BJ (cell line): ENCODE data around the gene CBFB. TPM values are rescaled to one million over a fixed set of nuclear protein-coding genes. Genes with fewer than 3 reads are reported as not detected.

Source experiments
- CTCF ChIA-PET: fragments of 350-600 bp; formaldehyde crosslinking; extraction: SDS; loops from one replicate; lab custom pipeline; 2021; ENCODE audit warnings: antibody characterized with exemption, inconsistent platforms; lab: Yijun Ruan, JAX
- POLR2A ChIA-PET: fragments of 300-600 bp; sonication (Branson Sonifier 250); formaldehyde crosslinking; extraction: SDS; loops from one replicate; lab custom pipeline; 2021; ENCODE audit warnings: antibody characterized with exemption; lab: Charles Lee
- DNase-seq: peaks from one replicate; pipeline ENCODE4 v3.0.0-alpha.2; 2011; ENCODE audit warnings: low read depth
- H3K27me3 ChIP-seq: 2 replicates; pipeline ENCODE4 v1.6.0; 2011; ENCODE audit warnings: low read length; ENCODE audit not compliant: control insufficient read depth, insufficient read depth
- H3K36me3 ChIP-seq: 2 replicates; pipeline ENCODE4 v1.5.1; 2011; ENCODE audit warnings: low read length; ENCODE audit not compliant: control insufficient read depth, insufficient read depth
- H3K4me3 ChIP-seq: 2 replicates; pipeline ENCODE4 v1.5.1; 2011; ENCODE audit warnings: low read depth, mild to moderate bottlenecking, control low read depth, low read length
- polyA plus RNA-seq: library from polyadenylated mRNA; depleted of rRNA; stranded (reverse); fragments of >200 nt; gene quantifications from 2 replicates; pipeline ENCODE4 v1.2.3, GENCODE V29; 2011
- TF ChIP-seq, protein P1 (sequence below): IDR thresholded peaks from 2 replicates; pipeline ENCODE4 v1.5.1; 2011; ENCODE audit warnings: low read depth, mild to moderate bottlenecking, control low read depth, inconsistent platforms, low read length, moderate library complexity; ENCODE audit not compliant: insufficient read depth

The CBFB gene
- polyA plus RNA-seq, 1 experiment: 14.7 TPM

DNA sequence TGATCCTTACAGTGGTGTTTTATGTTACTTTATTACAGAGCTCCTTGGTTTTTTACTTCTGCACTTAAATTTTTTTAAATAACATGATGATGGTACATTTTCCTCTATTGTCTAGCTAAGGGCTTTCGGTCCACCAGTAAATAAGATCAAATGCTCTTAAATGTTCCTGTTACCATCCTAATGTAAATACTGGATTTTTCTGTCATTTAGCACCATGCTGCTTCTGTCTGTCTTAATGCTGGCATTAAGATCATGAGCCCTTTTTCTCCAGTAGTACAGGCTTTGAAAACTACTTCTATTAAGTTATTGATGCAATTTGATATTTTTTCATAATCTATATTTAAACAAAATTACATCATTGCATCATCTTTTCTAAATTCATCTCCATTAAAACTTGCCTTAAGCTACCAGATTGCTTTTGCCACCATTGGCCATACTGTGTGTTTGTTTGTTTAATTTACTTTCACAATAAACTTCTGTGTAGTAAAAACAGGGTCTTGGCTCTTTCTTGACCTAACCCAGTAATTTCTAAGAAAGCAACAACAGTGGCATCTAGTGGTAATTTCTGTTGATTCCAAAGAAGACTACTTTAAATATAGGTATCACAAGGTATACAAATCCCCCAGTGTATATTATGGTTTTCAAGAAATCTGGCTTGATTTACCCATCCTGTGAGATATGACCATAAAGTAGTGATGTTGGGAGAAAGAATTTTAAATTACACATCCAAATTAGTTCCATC, 71.8 kb downstream of the CBFB start:
- Histone ChIP-seq H3K4me3 (no peak overlapping the region), H3K27me3 (no peaks in the 10 kb centered on the region), H3K36me3 (no peaks in the 10 kb centered on the region; the same call in 1 of the 2 replicates)
- CTCF ChIA-PET: interaction anchor here (0.7 to 4.2 kb wide), 29 partner anchors 8 to 206 kb away, joined by 3 to 67 read pairs (median 4); partner anchors contain the start of genes B3GNT9 and CES4A
- DNase-seq: no peak
- TF ChIP-seq, protein P1, sequence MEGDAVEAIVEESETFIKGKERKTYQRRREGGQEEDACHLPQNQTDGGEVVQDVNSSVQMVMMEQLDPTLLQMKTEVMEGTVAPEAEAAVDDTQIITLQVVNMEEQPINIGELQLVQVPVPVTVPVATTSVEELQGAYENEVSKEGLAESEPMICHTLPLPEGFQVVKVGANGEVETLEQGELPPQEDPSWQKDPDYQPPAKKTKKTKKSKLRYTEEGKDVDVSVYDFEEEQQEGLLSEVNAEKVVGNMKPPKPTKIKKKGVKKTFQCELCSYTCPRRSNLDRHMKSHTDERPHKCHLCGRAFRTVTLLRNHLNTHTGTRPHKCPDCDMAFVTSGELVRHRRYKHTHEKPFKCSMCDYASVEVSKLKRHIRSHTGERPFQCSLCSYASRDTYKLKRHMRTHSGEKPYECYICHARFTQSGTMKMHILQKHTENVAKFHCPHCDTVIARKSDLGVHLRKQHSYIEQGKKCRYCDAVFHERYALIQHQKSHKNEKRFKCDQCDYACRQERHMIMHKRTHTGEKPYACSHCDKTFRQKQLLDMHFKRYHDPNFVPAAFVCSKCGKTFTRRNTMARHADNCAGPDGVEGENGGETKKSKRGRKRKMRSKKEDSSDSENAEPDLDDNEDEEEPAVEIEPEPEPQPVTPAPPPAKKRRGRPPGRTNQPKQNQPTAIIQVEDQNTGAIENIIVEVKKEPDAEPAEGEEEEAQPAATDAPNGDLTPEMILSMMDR: peak; percentile 44
- POLR2A ChIA-PET: interaction anchor here (0.7 kb wide), 1 partner anchor 226 kb away, joined by 4 read pairs; no protein-coding TSS in a partner anchor

DNA sequence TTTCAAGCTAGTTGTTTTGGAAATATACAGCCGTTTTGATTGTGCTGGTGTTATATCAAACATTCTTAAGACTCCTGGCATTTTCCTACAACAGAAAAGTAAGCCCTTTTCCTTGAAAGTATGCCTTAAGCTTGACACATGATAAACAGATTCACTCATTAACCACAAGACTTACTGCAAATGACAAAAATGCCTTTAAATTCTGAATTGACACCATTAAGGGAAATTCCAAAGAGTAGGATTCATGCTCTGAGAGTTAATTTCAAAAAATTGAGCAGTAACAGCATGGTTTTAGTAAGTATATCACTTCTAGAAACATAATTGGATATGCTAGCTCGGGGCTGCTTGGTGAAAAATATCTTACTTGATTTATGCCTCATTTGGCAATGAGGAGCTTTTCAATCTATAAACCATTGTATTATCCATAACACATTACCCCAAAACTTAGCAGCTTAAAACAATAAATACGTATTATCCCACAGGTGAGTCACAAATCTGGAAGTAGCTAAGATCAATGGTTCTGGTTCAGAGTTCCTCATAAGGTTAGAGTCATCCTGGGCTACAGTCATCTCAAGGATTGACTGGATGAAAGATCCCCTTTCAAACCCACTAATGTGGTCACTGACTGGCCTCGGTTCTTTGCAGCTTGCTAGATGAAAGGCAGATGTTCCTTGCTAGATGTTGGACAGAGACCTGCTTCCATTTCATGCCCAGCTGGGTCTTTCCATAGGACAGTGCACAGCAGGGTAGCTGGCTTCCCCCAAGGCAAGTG, 72.5 kb downstream of the CBFB start:
- H3K27me3 ChIP-seq: no peaks in the 10 kb centered on the region
- H3K4me3 ChIP-seq: no peak overlapping the region
- POLR2A ChIA-PET: interaction anchor here (0.6 to 0.7 kb wide), 2 partner anchors 226 to 227 kb away, joined by 4 read pairs; no protein-coding TSS in a partner anchor
- TF ChIP-seq, protein P1: no peak
- peak; percentile 36 for DNase-seq
- H3K36me3 ChIP-seq: no peaks in the 10 kb centered on the region; the same call in 1 of the 2 replicates
- CTCF ChIA-PET: interaction anchor here (0.7 to 4.2 kb wide), 24 partner anchors 9 to 206 kb away, joined by 3 to 67 read pairs (median 4); partner anchors contain the start of genes B3GNT9 and CES4A

DNA sequence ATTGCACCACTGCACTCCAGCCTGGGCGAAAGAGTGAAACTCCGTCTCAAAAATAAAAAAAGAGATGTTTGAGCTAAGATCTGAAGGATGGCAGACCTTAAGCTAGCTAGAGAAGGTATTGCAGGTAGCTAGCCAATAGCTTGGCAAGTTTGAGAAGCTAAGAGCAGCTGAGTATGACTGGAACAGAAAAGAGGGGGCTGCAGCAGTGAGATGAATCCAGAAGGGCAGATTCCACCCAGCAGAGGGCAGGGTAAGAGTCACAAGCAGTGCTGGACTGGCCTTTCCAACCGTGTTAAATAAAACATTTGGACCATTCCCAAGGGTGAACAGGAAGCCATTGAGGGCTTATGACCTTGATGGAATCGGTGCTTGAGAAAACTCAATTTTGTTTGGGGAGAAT, 75.1 kb downstream of the CBFB start:
- DNase-seq: no peak
- no peak overlapping the region for H3K4me3 ChIP-seq
- ChIA-PET POLR2A (no interaction called here), CTCF (interaction anchor here (1.0 to 4.2 kb wide), 6 partner anchors 51 to 150 kb away, joined by 3 to 23 read pairs (median 4); partner anchors contain the start of genes FBXL8 and TRADD)
- TF ChIP-seq, protein P1: peak; percentile 45
- H3K36me3 ChIP-seq: no peaks in the 10 kb centered on the region; the same call in 1 of the 2 replicates
- H3K27me3 ChIP-seq: no peaks in the 10 kb centered on the region

DNA sequence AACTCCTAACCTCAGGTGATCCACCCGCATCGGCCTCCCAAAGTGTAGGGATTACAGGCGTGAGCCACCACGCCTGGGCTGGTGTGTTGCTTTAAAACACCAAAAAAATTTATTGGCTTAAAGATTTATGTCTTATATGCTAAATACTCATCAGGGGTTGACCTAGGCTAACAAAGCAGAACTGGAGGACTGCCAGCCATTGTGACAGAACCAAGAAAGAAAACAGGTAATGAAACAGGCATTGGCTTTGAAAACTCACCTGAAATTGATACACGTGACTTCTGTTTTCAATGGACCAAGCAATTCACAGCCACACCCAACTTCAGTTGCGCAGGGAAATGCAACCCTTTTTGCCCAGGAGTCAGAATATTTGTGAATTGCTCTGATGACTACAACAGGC, 75.9 kb downstream of the CBFB start:
- TF ChIP-seq, protein P1: no peak
- Histone ChIP-seq H3K4me3 (no peak overlapping the region), H3K36me3 (no peaks in the 10 kb centered on the region), H3K27me3 (no peaks in the 10 kb centered on the region)
- POLR2A ChIA-PET: no interaction called here
- CTCF ChIA-PET: interaction anchor here (1.2 kb wide), 1 partner anchor 55 kb away, joined by 3 read pairs; the partner anchor contains the start of genes FBXL8 and TRADD
- DNase-seq: no peak
